ENCODE results near the gene CDH23.

GRCh38 chr10:71750986-71751385, 354.3 kb downstream of the CDH23 start:
- TF ChIP-seq CTCF (conservative IDR thresholded peaks at IDR 0.05) (no peak), EZH2 (IDR thresholded peaks at IDR 0.05; ENCODE audit: low read depth) (no peak)
